SK-N-SH (cell line): Measurements from ENCODE around the gene GTF2A1L. TPM values are rescaled to one million over a fixed set of nuclear protein-coding genes. Genes with fewer than 3 reads are reported as not detected.
"Not testable (repeated sequence)": the region's sequence is repeated elsewhere in the genome, so short reads cannot be mapped to it uniquely, and the experiment has no call there.

Source experiments
- CTCF ChIA-PET: fragments of 300-600, 350-600 bp; formaldehyde crosslinking; extraction: SDS; loops from one replicate; lab custom pipeline; 2021; lab: Yijun Ruan, JAX
- POLR2A ChIA-PET: fragments of 350-600 bp; sonication (Branson Sonifier 250); formaldehyde crosslinking; extraction: SDS; loops from one replicate; lab custom pipeline; 2020; ENCODE audit warnings: antibody characterized with exemption, inconsistent platforms; lab: Yijun Ruan, JAX
- DNase-seq: peaks from one replicate; pipeline ENCODE4 v3.0.0; 2012
- H2AFZ ChIP-seq: fragments of 200-600 bp; sonication (generic); 2 replicates; pipeline ENCODE4 v1.8.1; 2016; ENCODE audit warnings: antibody characterized with exemption, mild to moderate bottlenecking, low read depth
- H3F3A ChIP-seq: fragments of 200-600 bp; sonication (generic); replicated peaks from 2 replicates; pipeline ENCODE3; 2016; ENCODE audit warnings: antibody characterized with exemption, mild to moderate bottlenecking; ENCODE audit not compliant: insufficient read depth
- H3K27ac ChIP-seq, 2 experiments: fragments of 200-500 bp in 1 of 2; fragments of 200-600 bp in 1 of 2; sonication (Bioruptor generic) in 1 of 2; sonication (generic), shearing (Covaris generic) in 1 of 2; 2 replicates each; pipeline versions ENCODE4 v1.5.1 to v1.6.1; 2014 to 2016; ENCODE audit warnings: low read depth in 2 of 2, inconsistent platforms in 1 of 2, low read length in 1 of 2, mild to moderate bottlenecking in 1 of 2, mixed read lengths in 1 of 2
- H3K27me3 ChIP-seq: fragments of 200-600 bp; sonication (generic), shearing (Covaris generic); 2 replicates; pipeline ENCODE4 v1.6.1; 2016; ENCODE audit warnings: mixed run types; ENCODE audit not compliant: insufficient read depth
- H3K36me3 ChIP-seq, 2 experiments: fragments of 200-500 bp in 1 of 2; fragments of 200-600 bp in 1 of 2; sonication (Bioruptor generic) in 1 of 2; sonication (generic) in 1 of 2; replicated peaks in 1 of 2; 2 replicates each; pipeline versions ENCODE3 to v1.5.1; 2014 to 2016; ENCODE audit warnings: low read length in 1 of 2, mild to moderate bottlenecking in 1 of 2; ENCODE audit not compliant: insufficient read depth in 2 of 2, control insufficient read depth in 1 of 2
- H3K4me1 ChIP-seq, 2 experiments: fragments of 200-500 bp in 1 of 2; fragments of 200-600 bp in 1 of 2; sonication (Bioruptor generic) in 1 of 2; sonication (generic), shearing (Covaris generic) in 1 of 2; 2 replicates each; pipeline versions ENCODE4 v1.5.1 to v1.6.1; 2014 to 2016; ENCODE audit warnings: low read depth in 1 of 2, low read length in 1 of 2, mixed run types in 1 of 2; ENCODE audit not compliant: insufficient read depth in 2 of 2, control insufficient read depth in 1 of 2
- H3K4me2 ChIP-seq: fragments of 200-600 bp; sonication (generic), shearing (Covaris generic); 2 replicates; pipeline ENCODE4 v1.6.1; 2017; ENCODE audit warnings: mixed run types
- H3K4me3 ChIP-seq, 2 experiments: fragments of 200-500 bp in 1 of 2; fragments of 200-600 bp in 1 of 2; sonication (Bioruptor generic) in 1 of 2; sonication (generic), shearing (Covaris generic) in 1 of 2; 2 replicates each; pipeline versions ENCODE4 v1.5.1 to v1.8.1; 2014 to 2016; ENCODE audit warnings: low read depth in 2 of 2, inconsistent platforms in 1 of 2, low read length in 1 of 2, mild to moderate bottlenecking in 1 of 2, mixed read lengths in 1 of 2, moderate library complexity in 1 of 2
- H3K79me2 ChIP-seq: fragments of 200-600 bp; sonication (generic); 2 replicates; pipeline ENCODE4 v1.8.1; 2017; ENCODE audit warnings: mild to moderate bottlenecking; ENCODE audit not compliant: insufficient read depth
- H3K9ac ChIP-seq: fragments of 200-600 bp; sonication (generic); 2 replicates; pipeline ENCODE4 v1.6.1; 2017; ENCODE audit warnings: mixed run types
- H3K9me2 ChIP-seq: fragments of 200-600 bp; sonication (generic); 2 replicates; pipeline ENCODE4 v1.6.1; 2017; ENCODE audit warnings: mixed run types
- H3K9me3 ChIP-seq: fragments of 200-600 bp; sonication (generic); 2 replicates; pipeline ENCODE4 v1.6.1; 2017; ENCODE audit warnings: mixed run types, mild to moderate bottlenecking, moderate library complexity
- H4K20me1 ChIP-seq: fragments of 200-600 bp; sonication (generic); 2 replicates; pipeline ENCODE4 v1.6.1; 2017; ENCODE audit warnings: mild to moderate bottlenecking, mixed run types; ENCODE audit not compliant: insufficient read depth
- CHD2 ChIP-seq: fragments of 150-350 bp; IDR thresholded peaks from 2 replicates; pipeline ENCODE4 v1.6.1; 2018; ENCODE audit warnings: low read length; ENCODE audit not compliant: partially characterized antibody
- CTCF ChIP-seq: fragments of 200-600 bp; sonication (generic); IDR thresholded peaks from 2 replicates; pipeline ENCODE4 v1.6.1; 2017; ENCODE audit warnings: antibody characterized with exemption, mild to moderate bottlenecking, moderate library complexity
- EP300 ChIP-seq, 2 experiments: IDR thresholded peaks; 2 replicates each; pipeline versions ENCODE4 v1.4.0 to v1.6.1; 2012; ENCODE audit warnings: borderline replicate concordance in 1 of 2, low read depth in 1 of 2, low read length in 1 of 2
- FOXJ3 ChIP-seq: sonication (generic); formaldehyde crosslinking; IDR thresholded peaks from 2 replicates; pipeline ENCODE4 v1.5.1; 2020; ENCODE audit warnings: mild to moderate bottlenecking, missing genetic modification reagents
- FOXM1 ChIP-seq: IDR thresholded peaks from 2 replicates; pipeline ENCODE4 v1.4.0; 2012; ENCODE audit warnings: low read depth, mild to moderate bottlenecking
- MEF2A ChIP-seq: IDR thresholded peaks from 2 replicates; pipeline ENCODE4 v1.4.0; 2012; ENCODE audit warnings: low read depth, borderline replicate concordance
- NFIC ChIP-seq: IDR thresholded peaks from 2 replicates; pipeline ENCODE4 v1.4.0; 2012; ENCODE audit warnings: borderline replicate concordance
- RAD21 ChIP-seq: IDR thresholded peaks from 2 replicates; pipeline ENCODE4 v1.6.1; 2012; ENCODE audit warnings: mild to moderate bottlenecking, low read length
- TAF1 ChIP-seq: IDR thresholded peaks from 2 replicates; pipeline ENCODE4 v1.6.1; 2012; ENCODE audit warnings: low read depth, mild to moderate bottlenecking, low read length, moderate library complexity, borderline replicate concordance
- TCF12 ChIP-seq: IDR thresholded peaks from 2 replicates; pipeline ENCODE4 v1.4.0; 2012
- WGBS: methylation state at CpG from one replicate; pipeline ENCODE4 v1.1.6; 2017; ENCODE audit warnings: low lambda C conversion rate; 5-methylcytosine and 5-hydroxymethylcytosine counted together
- polyA plus RNA-seq, 3 experiments: library from polyadenylated mRNA; depleted of rRNA; stranded (reverse); fragments of >200 nt; gene quantifications; 2 replicates each; pipeline ENCODE4 v1.2.3, GENCODE V29; 2012

GTF2A1L gene
- polyA plus RNA-seq, 1 of the 3 experiments (the other 2 are of a cell fraction) = 0.36 TPM

- H3K36me3 ChIP-seq, H3K9me3 ChIP-seq, H3K4me1 ChIP-seq, POLR2A ChIA-PET, H3K4me2 ChIP-seq, H3K9ac ChIP-seq, H3K9me2 ChIP-seq, H3K79me2 ChIP-seq, DNase-seq, H3K27me3 ChIP-seq, H4K20me1 ChIP-seq, H3F3A ChIP-seq, H3K27ac ChIP-seq, H3K4me3 ChIP-seq: not testable (repeated sequence)
- H2AFZ ChIP-seq = 0 out of 2 replicates have a peak overlapping the region, but pooled peaks have one; percentile 31
- peak; percentile 52 for TF ChIP-seq CTCF
- TF ChIP-seq RAD21 = peak; percentile 30; the same call in 1 of the 2 replicates
- CTCF ChIA-PET = interaction anchor here (0.6 to 1.3 kb wide), 3 partner anchors 12 to 106 kb away, joined by 3 to 5 read pairs (median 3); no protein-coding TSS in a partner anchor
- 51% methylated on average over 5 of the region's 5 CpGs for WGBS
Measured at GRCh38 chr2:48622691-48623090, 5.0 kb downstream of the GTF2A1L start.

GRCh38 chr2:48624696-48625095 is 7.0 kb downstream of the GTF2A1L start:
- no peak overlapping the region for H2AFZ ChIP-seq
- CTCF ChIA-PET = interaction anchor here (1.2 to 1.5 kb wide), 2 partner anchors 24 to 106 kb away, joined by 4 read pairs; no protein-coding TSS in a partner anchor
- TF ChIP-seq CHD2 (no peak), FOXJ3 (no peak), NFIC (no peak), MEF2A (no peak), TCF12 (no peak)
- TF ChIP-seq, all 33 proteins: peak for 0
- POLR2A ChIA-PET = no interaction called here
- H3K27ac ChIP-seq = no peak overlapping the region
- 68% methylated on average over 2 of the region's 2 CpGs for WGBS
- no peaks in the 10 kb centered on the region; a peak in 1 of 4 replicates for H3K4me1 ChIP-seq
- H4K20me1 ChIP-seq = no peaks in the 10 kb centered on the region
- H3K9ac ChIP-seq = no peak overlapping the region
- no peak overlapping the region for H3K4me3 ChIP-seq
- peaks cover 0 to 7% of the 10 kb centered on the region in 2 experiments for H3K36me3 ChIP-seq
- H3F3A ChIP-seq = no peaks in the 10 kb centered on the region
- peaks cover 6% of the 10 kb centered on the region; the same call in 1 of the 2 replicates for H3K9me3 ChIP-seq
- no peak overlapping the region for H3K4me2 ChIP-seq
- no peaks in the 10 kb centered on the region for H3K27me3 ChIP-seq
- H3K9me2 ChIP-seq = no peaks in the 10 kb centered on the region
- H3K79me2 ChIP-seq = no peaks in the 10 kb centered on the region
- no peak for DNase-seq

- CTCF ChIA-PET = no interaction called here
- H3K36me3 ChIP-seq = peaks cover 0 to 7% of the 10 kb centered on the region in 2 experiments
- H2AFZ ChIP-seq = no peak overlapping the region
- H3K79me2 ChIP-seq = no peaks in the 10 kb centered on the region
- no peak for DNase-seq
- POLR2A ChIA-PET = no interaction called here
- no peak overlapping the region for H3K4me3 ChIP-seq
- H3K27me3 ChIP-seq = no peaks in the 10 kb centered on the region
- peaks cover 6% of the 10 kb centered on the region; the same call in 1 of the 2 replicates for H3K9me3 ChIP-seq
- no peak overlapping the region for H3K9ac ChIP-seq
- TF ChIP-seq FOXJ3 (no peak), EP300 (IDR thresholded peaks at IDR 0.05; ENCODE audit: borderline replicate concordance in 1 of 2, low read depth in 1 of 2, low read length in 1 of 2) (no peak), FOXM1 (no peak), TAF1 (no peak)
- H3F3A ChIP-seq = no peaks in the 10 kb centered on the region
- no peaks in the 10 kb centered on the region for H3K4me1 ChIP-seq
- H3K27ac ChIP-seq = no peak overlapping the region
- no peak overlapping the region for H3K4me2 ChIP-seq
- H3K9me2 ChIP-seq = no peaks in the 10 kb centered on the region
- no peaks in the 10 kb centered on the region for H4K20me1 ChIP-seq
Measured at GRCh38 chr2:48626047-48626446, 8.4 kb downstream of the GTF2A1L start.
